ENCODE measurements around the gene TBC1D14.

The TBC1D14 gene

GRCh38 chr4:6929812-6930464 lies 20.3 kb downstream of the TBC1D14 start:
- peak; percentile 56 to 82 (median 79) for DNase-seq

- DNase-seq, result no peak
These were observed 22.8 kb downstream of the TBC1D14 start for GRCh38 chr4:6932475-6932874.

- DNase-seq, result no peak
These were observed 23.3 kb downstream of the TBC1D14 start for GRCh38 chr4:6932918-6933317.

GRCh38 chr4:6933691-6934430 lies 24.2 kb downstream of the TBC1D14 start:
- DNase-seq, result no peak

- DNase-seq, result no peak
These were observed 26.3 kb downstream of the TBC1D14 start for GRCh38 chr4:6935965-6936364.

GRCh38 chr4:6937201-6937600 lies 27.6 kb downstream of the TBC1D14 start:
- no peak for DNase-seq

- peak in 2 of 4 experiments; percentile 41 to 43 for DNase-seq
These were observed 28.1 kb downstream of the TBC1D14 start for GRCh38 chr4:6937754-6938153.

- peak; percentile 91 to 96 (median 94) for DNase-seq
These were observed 28.6 kb downstream of the TBC1D14 start for GRCh38 chr4:6938237-6938636.

GRCh38 chr4:6938647-6939271 lies 29.1 kb downstream of the TBC1D14 start:
- DNase-seq, result peak; percentile 88 to 95 (median 94)

GRCh38 chr4:6939761-6940743 lies 30.4 kb downstream of the TBC1D14 start:
- DNase-seq, result peak; percentile 70 to 84 (median 80)

GRCh38 chr4:6940744-6941137 lies 31.1 kb downstream of the TBC1D14 start:
- DNase-seq, result no peak

GRCh38 chr4:6941796-6942195 lies 32.2 kb downstream of the TBC1D14 start:
- peak in 3 of 4 experiments; percentile 54 to 78 (median 64) for DNase-seq

- DNase-seq, result peak; percentile 81 to 97 (median 91)
These were observed 32.7 kb downstream of the TBC1D14 start for GRCh38 chr4:6942238-6942800.

- peak in 2 of 4 experiments; percentile 28 to 31 for DNase-seq
These were observed 33.6 kb downstream of the TBC1D14 start for GRCh38 chr4:6943012-6943884.

GRCh38 chr4:6943885-6944225 lies 34.2 kb downstream of the TBC1D14 start:
- no peak for DNase-seq

GRCh38 chr4:6944301-6945051 lies 34.9 kb downstream of the TBC1D14 start:
- peak; percentile 64 to 74 (median 70) for DNase-seq

- no peak for DNase-seq
These were observed 35.4 kb downstream of the TBC1D14 start for GRCh38 chr4:6945052-6945409.

- no peak for DNase-seq
These were observed 36.9 kb downstream of the TBC1D14 start for GRCh38 chr4:6946497-6946896.

- DNase-seq, result no peak
These were observed 38.5 kb downstream of the TBC1D14 start for GRCh38 chr4:6948134-6948460.

GRCh38 chr4:6951880-6952381 lies 42.3 kb downstream of the TBC1D14 start:
- no peak for DNase-seq

Measured in suppressor macrophage (primary cell).